Measurements from ENCODE around the gene KRTDAP. TPM values are rescaled to one million over a fixed set of nuclear protein-coding genes. Genes with fewer than 3 reads are reported as not detected.
"Not testable (repeated sequence)": the region's sequence is repeated elsewhere in the genome, so short reads cannot be mapped to it uniquely, and the experiment has no call there.

The KRTDAP gene
- total and polyA plus RNA-seq, 2 donors (not counting 3 experiments of a cell fraction or from before 2014, with no cell fraction given): not detected

GRCh38 chr19:35462956-35463355 lies 27.3 kb downstream of the KRTDAP start:
- intact Hi-C loops (cut with micrococcal nuclease); H3K27me3 ChIP-seq (ENCODE audit: control insufficient read depth in 2 of 2, insufficient read depth in 2 of 2, low read length in 2 of 2); H2AFZ ChIP-seq (ENCODE audit: low read depth, low read length); H3K27ac ChIP-seq (ENCODE audit: insufficient read depth, low read depth, low read length); H3K79me2 ChIP-seq (ENCODE audit: control insufficient read depth, insufficient read depth, low read length); FAIRE-seq; H3K9me1 ChIP-seq (replicated peaks; ENCODE audit: control insufficient read depth, extremely low read depth, insufficient read depth, low read length); H3K9me3 ChIP-seq (replicated peaks; ENCODE audit: control insufficient read depth, insufficient read depth, low read length); BruUV-seq (replicated peaks); H4K20me1 ChIP-seq (replicated peaks; ENCODE audit: control insufficient read depth, extremely low read depth, insufficient read depth, low read length); H3K4me1 ChIP-seq (ENCODE audit: control insufficient read depth, extremely low read depth, insufficient read depth, low read length); H3K4me2 ChIP-seq (ENCODE audit: insufficient read depth, low read length); H3K36me3 ChIP-seq (ENCODE audit: control insufficient read depth in 2 of 2, extremely low read depth in 1 of 2, insufficient read depth in 2 of 2, low read length in 2 of 2); H3K9ac ChIP-seq (replicated peaks; ENCODE audit: extremely low read depth, insufficient read depth, low read length); POLR2A ChIA-PET; dilution Hi-C loops (cut with MboI; ENCODE audit: extremely low pct_ligation_motif_present, low sequenced_read_pairs); H3K4me3 ChIP-seq (replicated peaks in 1 of 3; ENCODE audit: insufficient read depth in 1 of 3, low read depth in 1 of 3, low read length in 3 of 3); DNase-seq (ENCODE audit: low read depth, low spot score): not testable (repeated sequence)
- CTCF ChIA-PET: interaction anchor here (1.1 to 2.6 kb wide), 2 partner anchors 9 to 32 kb away, joined by 5 to 6 read pairs; no protein-coding TSS in a partner anchor

- H3K27me3 ChIP-seq (ENCODE audit: control insufficient read depth in 2 of 2, insufficient read depth in 2 of 2, low read length in 2 of 2): no peaks in the 10 kb centered on the region
Observed at GRCh38 chr19:35462476-35462953, 27.7 kb downstream of the KRTDAP start.

DNA sequence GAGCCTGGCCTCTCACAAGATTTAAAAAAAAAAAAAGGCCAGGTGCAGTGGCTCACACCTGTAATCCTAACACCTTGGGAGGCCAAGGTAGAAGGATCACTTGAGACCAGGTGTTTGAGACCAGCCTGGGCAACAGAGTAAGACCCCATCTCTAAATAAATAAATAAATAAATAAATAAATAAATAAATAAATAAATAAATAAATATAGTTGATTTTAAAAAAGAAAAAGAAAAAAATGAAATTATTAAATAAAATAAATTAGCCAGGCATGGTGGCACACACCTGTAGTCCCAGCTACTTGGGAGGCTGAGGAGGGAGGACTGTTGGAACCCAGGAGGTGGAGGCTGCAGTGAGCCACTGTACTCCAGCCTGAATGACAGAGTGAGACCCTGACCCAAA lies 28.5 kb downstream of the KRTDAP start:
- H3K4me3 ChIP-seq (replicated peaks in 1 of 3; ENCODE audit: insufficient read depth in 1 of 3, low read depth in 1 of 3, low read length in 3 of 3); H3K79me2 ChIP-seq (ENCODE audit: control insufficient read depth, insufficient read depth, low read length); DNase-seq (ENCODE audit: low read depth, low spot score); H4K20me1 ChIP-seq (replicated peaks; ENCODE audit: control insufficient read depth, extremely low read depth, insufficient read depth, low read length); FAIRE-seq; H3K4me2 ChIP-seq (ENCODE audit: insufficient read depth, low read length); H3K9me3 ChIP-seq (replicated peaks; ENCODE audit: control insufficient read depth, insufficient read depth, low read length); H3K36me3 ChIP-seq (ENCODE audit: control insufficient read depth in 2 of 2, extremely low read depth in 1 of 2, insufficient read depth in 2 of 2, low read length in 2 of 2); H3K9me1 ChIP-seq (replicated peaks; ENCODE audit: control insufficient read depth, extremely low read depth, insufficient read depth, low read length); H3K27ac ChIP-seq (ENCODE audit: insufficient read depth, low read depth, low read length); H3K27me3 ChIP-seq (ENCODE audit: control insufficient read depth in 2 of 2, insufficient read depth in 2 of 2, low read length in 2 of 2); H3K9ac ChIP-seq (replicated peaks; ENCODE audit: extremely low read depth, insufficient read depth, low read length); H3K4me1 ChIP-seq (ENCODE audit: control insufficient read depth, extremely low read depth, insufficient read depth, low read length); H2AFZ ChIP-seq (ENCODE audit: low read depth, low read length); POLR2A ChIA-PET; dilution Hi-C loops (cut with MboI; ENCODE audit: extremely low pct_ligation_motif_present, low sequenced_read_pairs); intact Hi-C loops (cut with micrococcal nuclease); BruUV-seq (replicated peaks): not testable (repeated sequence)
- CTCF ChIA-PET: interaction anchor here (0.9 to 2.6 kb wide), 2 partner anchors 9 to 34 kb away, joined by 3 to 6 read pairs; no protein-coding TSS in a partner anchor

More at GRCh38 chr19:35462476-35462953, 27.7 kb downstream of the KRTDAP start:
- Histone ChIP-seq H4K20me1 (replicated peaks; ENCODE audit: control insufficient read depth, extremely low read depth, insufficient read depth, low read length) (no peaks in the 10 kb centered on the region), H2AFZ (ENCODE audit: low read depth, low read length) (no peak overlapping the region), H3K4me1 (ENCODE audit: control insufficient read depth, extremely low read depth, insufficient read depth, low read length) (no peaks in the 10 kb centered on the region), H3K9me1 (replicated peaks; ENCODE audit: control insufficient read depth, extremely low read depth, insufficient read depth, low read length) (no peaks in the 10 kb centered on the region), H3K79me2 (ENCODE audit: control insufficient read depth, insufficient read depth, low read length) (no peaks in the 10 kb centered on the region), H3K4me3 (replicated peaks in 1 of 3; ENCODE audit: insufficient read depth in 1 of 3, low read depth in 1 of 3, low read length in 3 of 3) (no peak overlapping the region), H3K27ac (ENCODE audit: insufficient read depth, low read depth, low read length) (no peak overlapping the region), H3K4me2 (ENCODE audit: insufficient read depth, low read length) (no peak overlapping the region), H3K9ac (replicated peaks; ENCODE audit: extremely low read depth, insufficient read depth, low read length) (no peak overlapping the region), H3K9me3 (replicated peaks; ENCODE audit: control insufficient read depth, insufficient read depth, low read length) (no peaks in the 10 kb centered on the region), H3K36me3 (ENCODE audit: control insufficient read depth in 2 of 2, extremely low read depth in 1 of 2, insufficient read depth in 2 of 2, low read length in 2 of 2) (no peaks in the 10 kb centered on the region)
- dilution Hi-C loops (cut with MboI; ENCODE audit: extremely low pct_ligation_motif_present, low sequenced_read_pairs): no loop called here
- ChIA-PET POLR2A (no interaction called here), CTCF (interaction anchor here (0.9 to 2.6 kb wide), 2 partner anchors 9 to 33 kb away, joined by 3 to 6 read pairs; no protein-coding TSS in a partner anchor)
- no peak for DNase-seq (ENCODE audit: low read depth, low spot score)
- intact Hi-C loops (cut with micrococcal nuclease): no loop called here
- no peak for FAIRE-seq
- BruUV-seq (replicated peaks): no TSS peak
- TF ChIP-seq GATA2 (IDR thresholded peaks at IDR 0.05; ENCODE audit: insufficient read depth, insufficient read length, low read depth, low read length) (no peak), CTCF (IDR thresholded peaks at IDR 0.05; ENCODE audit: extremely low read depth in 1 of 2, insufficient read depth in 1 of 2, low read depth in 1 of 2, low read length in 2 of 2) (no peak), POLR2A (IDR thresholded peaks at IDR 0.05; ENCODE audit: low read depth, low read length) (no peak), POLR2AphosphoS5 (IDR thresholded peaks at IDR 0.05; ENCODE audit: insufficient read depth, low read depth, low read length) (no peak), JUN (IDR thresholded peaks at IDR 0.05; ENCODE audit: borderline replicate concordance, insufficient read depth, insufficient read length, low read depth) (no peak), FOS (IDR thresholded peaks at IDR 0.05; ENCODE audit: borderline replicate concordance, insufficient read depth, low read length) (no peak)
- TF ChIP-seq, protein P1, sequence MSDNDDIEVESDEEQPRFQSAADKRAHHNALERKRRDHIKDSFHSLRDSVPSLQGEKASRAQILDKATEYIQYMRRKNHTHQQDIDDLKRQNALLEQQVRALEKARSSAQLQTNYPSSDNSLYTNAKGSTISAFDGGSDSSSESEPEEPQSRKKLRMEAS (IDR thresholded peaks at IDR 0.05; ENCODE audit: insufficient read depth, insufficient read length): no peak
